GM12891 (cell line): ENCODE measurements around the gene KCNMB1.
A peak's percentile ranks its signal among the peaks of the same experiment; 100 is the strongest.

Source experiments
- DNase-seq: peaks from one replicate; pipeline ENCODE4 v3.0.0; 2011; ENCODE audit warnings: low spot score; ENCODE audit not compliant: insufficient read length
- FAIRE-seq: peaks from 2 replicates; lab custom pipeline; 2011; peaks lifted over from hg19 to GRCh38; lab: Jason Lieb, UNC
- PAX5 ChIP-seq: IDR thresholded peaks from 2 replicates; pipeline ENCODE4 v1.6.1; 2011; ENCODE audit warnings: low read length, moderate library complexity, mild to moderate bottlenecking; ENCODE audit not compliant: insufficient read depth, severe bottlenecking
- POLR2A ChIP-seq: IDR thresholded peaks from 2 replicates; pipeline ENCODE4 v1.6.1; 2011; ENCODE audit warnings: low read depth, low read length, control low read depth
- POLR2AphosphoS5 ChIP-seq: IDR thresholded peaks from 2 replicates; pipeline ENCODE4 v1.6.1; 2011; ENCODE audit warnings: low read depth, low read length, control low read depth
- POU2F2 ChIP-seq: IDR thresholded peaks from 2 replicates; pipeline ENCODE4 v1.6.1; 2011; ENCODE audit warnings: low read depth, mild to moderate bottlenecking, control low read depth, low read length, moderate library complexity
- SPI1 ChIP-seq: IDR thresholded peaks from 2 replicates; pipeline ENCODE4 v1.6.1; 2011; ENCODE audit warnings: low read depth, low read length, control low read depth
- TAF1 ChIP-seq: IDR thresholded peaks from 2 replicates; pipeline ENCODE4 v1.6.1; 2011; ENCODE audit warnings: low read depth, low read length, control low read depth

The KCNMB1 gene

GRCh38 chr5:170355601-170356098, 33.5 kb downstream of the KCNMB1 start:
- no peak for FAIRE-seq
- TF ChIP-seq POLR2AphosphoS5 (no peak), PAX5 (no peak), SPI1 (no peak), POU2F2 (no peak), TAF1 (no peak), POLR2A (no peak)
- DNase-seq: no peak

- TF ChIP-seq SPI1 (no peak), POLR2A (no peak), PAX5 (no peak)
- FAIRE-seq (no peak), DNase-seq (no peak)
Observed at GRCh38 chr5:170353961-170354360, 35.2 kb downstream of the KCNMB1 start.

GRCh38 chr5:170353011-170353761, 36.0 kb downstream of the KCNMB1 start:
- TF ChIP-seq POU2F2 (no peak), PAX5 (no peak), POLR2A (no peak)
- no peak for DNase-seq
- no peak for FAIRE-seq

DNA sequence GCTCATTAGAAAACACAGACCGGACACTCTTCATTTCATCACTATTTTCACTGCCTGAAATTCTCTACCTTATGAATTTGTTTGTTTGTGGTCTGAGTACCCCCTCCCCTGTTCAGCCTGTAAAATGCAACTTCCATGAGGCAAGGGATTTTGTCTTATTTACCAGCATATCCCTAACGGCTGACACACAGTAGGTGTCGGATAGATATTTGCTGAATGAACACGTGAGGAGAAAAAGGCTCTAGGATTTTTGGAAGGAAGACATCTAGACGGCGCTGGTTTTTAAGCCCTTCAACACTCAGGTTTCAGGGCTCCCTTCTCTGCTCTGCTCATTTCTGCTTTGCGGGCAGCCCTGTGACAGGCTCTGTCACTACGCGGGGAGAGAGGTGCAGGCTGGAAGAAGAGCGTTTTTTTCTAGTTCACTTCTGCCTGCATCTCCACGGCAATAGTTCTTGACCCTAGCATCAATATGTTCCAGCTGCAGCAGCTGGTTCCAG, 41.0 kb downstream of the KCNMB1 start:
- TF ChIP-seq POLR2AphosphoS5: no peak
- TF ChIP-seq POU2F2: no peak
- no peak for TF ChIP-seq SPI1
- no peak for TF ChIP-seq POLR2A
- no peak for TF ChIP-seq PAX5
- TF ChIP-seq TAF1: no peak
- FAIRE-seq: no peak

GRCh38 chr5:170347022-170347567, 42.1 kb downstream of the KCNMB1 start:
- FAIRE-seq (no peak), DNase-seq (no peak)
- TF ChIP-seq PAX5 (no peak), POU2F2 (no peak), POLR2A (no peak), POLR2AphosphoS5 (no peak), TAF1 (no peak), SPI1 (no peak)

More for the DNA sequence above, 41.0 kb downstream of the KCNMB1 start:
- no peak for DNase-seq

- DNase-seq (no peak), FAIRE-seq (peak; percentile 9)
- TF ChIP-seq SPI1 (no peak), POLR2A (no peak), POU2F2 (no peak), POLR2AphosphoS5 (no peak), PAX5 (no peak)
Observed at GRCh38 chr5:170345971-170346370, 43.2 kb downstream of the KCNMB1 start.

- FAIRE-seq: no peak
- TF ChIP-seq POU2F2 (no peak), POLR2A (no peak), SPI1 (no peak), TAF1 (no peak), PAX5 (no peak), POLR2AphosphoS5 (no peak)
- DNase-seq: no peak
Observed at GRCh38 chr5:170343177-170343576, 46.0 kb downstream of the KCNMB1 start.

DNA sequence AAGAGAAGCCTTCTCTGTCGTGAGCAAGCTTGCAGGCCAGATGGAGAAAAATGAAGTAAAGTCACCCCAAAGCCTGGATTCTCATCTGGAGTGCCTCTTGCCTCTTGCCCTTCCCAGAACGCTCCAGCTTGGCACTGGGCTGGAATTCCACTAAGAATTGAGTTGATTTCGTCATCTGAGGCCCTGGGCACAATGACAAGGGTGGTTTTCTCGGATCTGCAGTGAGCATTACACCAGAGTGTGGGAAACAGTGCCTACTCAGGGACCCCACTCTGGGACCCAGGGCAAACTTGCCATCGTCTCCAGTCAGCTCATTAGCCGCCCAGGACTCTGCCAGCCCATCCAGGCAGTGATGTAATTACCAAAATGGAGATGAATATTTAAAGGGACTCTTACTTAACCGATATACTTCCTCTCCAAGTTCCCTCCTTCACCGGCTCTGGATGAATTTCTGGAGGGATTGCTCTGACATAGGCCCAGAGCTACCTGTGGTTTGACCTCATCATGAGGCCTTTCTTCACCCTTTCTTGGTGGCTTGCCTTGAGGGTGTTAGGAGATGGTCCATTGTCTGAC, 46.9 kb downstream of the KCNMB1 start:
- no peak for DNase-seq
- TF ChIP-seq POU2F2 (no peak), SPI1 (no peak), PAX5 (no peak), TAF1 (no peak), POLR2AphosphoS5 (no peak), POLR2A (no peak)
- no peak for FAIRE-seq

- FAIRE-seq: no peak
- TF ChIP-seq POU2F2 (no peak), POLR2AphosphoS5 (no peak), POLR2A (no peak), PAX5 (no peak), TAF1 (no peak), SPI1 (no peak)
- no peak for DNase-seq
Observed at GRCh38 chr5:170341545-170341944, 47.6 kb downstream of the KCNMB1 start.
